ENCODE results near the gene DGCR8.
"Not testable (repeated sequence)": the region's sequence is repeated elsewhere in the genome, so short reads cannot be mapped to it uniquely, and the experiment has no call there.

DGCR8 gene

DNA sequence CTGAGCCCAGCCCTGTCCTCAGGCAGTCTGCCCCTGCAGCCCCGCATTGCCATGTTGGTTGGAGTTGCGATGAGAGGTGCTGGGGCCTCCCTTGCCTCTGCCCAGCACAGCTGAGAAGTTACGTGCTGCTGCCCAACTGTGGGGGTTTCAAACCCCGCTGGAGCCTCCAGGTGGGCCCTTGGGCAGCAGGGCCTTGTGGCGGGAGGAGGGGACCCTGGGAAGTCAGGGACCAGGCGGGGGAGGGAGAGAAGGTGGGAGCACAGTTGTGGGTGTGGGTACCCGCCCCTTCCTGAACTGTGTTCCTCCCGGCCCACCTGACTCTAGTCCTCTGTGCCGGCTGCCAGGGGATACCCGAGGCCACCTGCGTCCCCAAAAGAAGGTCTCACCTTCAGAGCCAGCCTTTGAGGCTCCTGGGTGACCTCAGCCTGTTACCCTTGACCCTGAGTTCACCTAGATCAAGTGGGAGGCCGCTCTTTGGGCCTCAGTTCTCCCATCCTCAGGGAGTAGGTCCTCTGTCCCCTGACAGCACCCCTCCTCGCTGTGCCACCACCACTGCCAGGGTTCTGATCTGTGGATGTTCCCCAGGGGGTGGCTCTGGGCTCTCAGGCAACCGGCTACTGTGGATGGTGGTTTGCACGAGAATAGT lies 78.5 kb downstream of the DGCR8 start:
- no peaks in the 10 kb centered on the region for H3K9me3 ChIP-seq (ENCODE audit: control insufficient read depth in 1 of 2, low read length in 2 of 2)
- no peaks in the 10 kb centered on the region for H3K36me3 ChIP-seq (ENCODE audit: control insufficient read depth in 1 of 2, insufficient read depth in 2 of 2, low read length in 2 of 2)
- H3K4me1 ChIP-seq (ENCODE audit: control insufficient read depth in 1 of 2, insufficient read depth in 2 of 2, low read length in 2 of 2) = no peaks in the 10 kb centered on the region
- H3K27ac ChIP-seq (ENCODE audit: low read length) = no peak overlapping the region
- no peaks in the 10 kb centered on the region for H3K27me3 ChIP-seq (ENCODE audit: low read depth, low read length)
- H3K4me3 ChIP-seq (ENCODE audit: low read depth in 1 of 2, low read length in 2 of 2) = no peak overlapping the region

DNA sequence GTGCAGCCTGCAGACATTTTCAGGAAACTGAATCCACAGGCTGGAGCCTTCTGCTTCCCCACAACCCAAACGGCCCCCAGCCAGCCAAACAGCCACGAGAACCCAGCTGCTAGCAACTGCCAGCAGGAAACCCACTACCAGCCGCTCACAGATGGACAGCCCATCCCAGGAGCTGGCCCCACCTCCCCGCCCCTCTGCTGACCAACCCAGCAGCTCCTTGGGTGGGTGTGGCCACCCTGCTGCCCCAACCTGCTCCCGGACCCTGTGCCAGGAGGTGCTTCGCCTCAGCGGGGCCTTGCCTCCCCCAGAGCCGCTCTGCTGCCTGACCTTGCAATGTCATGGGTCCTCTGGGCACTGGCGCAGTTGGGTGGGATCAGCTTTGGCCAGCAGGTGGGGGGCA lies 79.0 kb downstream of the DGCR8 start:
- H3K27me3 ChIP-seq (ENCODE audit: low read depth, low read length) = no peaks in the 10 kb centered on the region
- H3K9me3 ChIP-seq (ENCODE audit: control insufficient read depth in 1 of 2, low read length in 2 of 2) = no peaks in the 10 kb centered on the region
- no peak overlapping the region for H3K27ac ChIP-seq (ENCODE audit: low read length)
- no peaks in the 10 kb centered on the region for H3K4me1 ChIP-seq (ENCODE audit: control insufficient read depth in 1 of 2, insufficient read depth in 2 of 2, low read length in 2 of 2)
- H3K36me3 ChIP-seq (ENCODE audit: control insufficient read depth in 1 of 2, insufficient read depth in 2 of 2, low read length in 2 of 2) = no peaks in the 10 kb centered on the region
- no peak overlapping the region for H3K4me3 ChIP-seq (ENCODE audit: low read depth in 1 of 2, low read length in 2 of 2)

DNA sequence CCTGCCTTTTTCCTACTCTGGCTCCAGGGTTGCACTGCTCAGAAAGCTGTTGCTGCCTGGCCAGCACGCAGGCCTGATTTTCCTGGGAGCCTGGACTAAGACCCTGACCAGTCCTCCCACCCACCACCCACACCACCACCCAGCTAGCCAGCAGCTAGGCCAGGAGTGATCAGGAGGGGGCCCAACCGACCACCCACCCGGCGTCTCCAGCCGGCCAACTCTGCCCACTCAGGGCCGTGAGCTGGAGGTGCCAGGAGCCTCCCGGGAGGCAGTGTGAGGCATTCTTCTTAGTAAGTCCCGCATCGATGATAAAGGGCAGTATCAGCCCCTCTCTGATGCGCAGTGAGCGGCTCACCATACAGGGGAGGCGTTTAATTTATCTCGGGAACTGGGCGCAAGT lies 79.5 kb downstream of the DGCR8 start:
- H3K4me3 ChIP-seq (ENCODE audit: low read depth in 1 of 2, low read length in 2 of 2); H3K4me1 ChIP-seq (ENCODE audit: control insufficient read depth in 1 of 2, insufficient read depth in 2 of 2, low read length in 2 of 2); H3K9me3 ChIP-seq (ENCODE audit: control insufficient read depth in 1 of 2, low read length in 2 of 2); H3K27me3 ChIP-seq (ENCODE audit: low read depth, low read length); H3K36me3 ChIP-seq (ENCODE audit: control insufficient read depth in 1 of 2, insufficient read depth in 2 of 2, low read length in 2 of 2); H3K27ac ChIP-seq (ENCODE audit: low read length): not testable (repeated sequence)

DNA sequence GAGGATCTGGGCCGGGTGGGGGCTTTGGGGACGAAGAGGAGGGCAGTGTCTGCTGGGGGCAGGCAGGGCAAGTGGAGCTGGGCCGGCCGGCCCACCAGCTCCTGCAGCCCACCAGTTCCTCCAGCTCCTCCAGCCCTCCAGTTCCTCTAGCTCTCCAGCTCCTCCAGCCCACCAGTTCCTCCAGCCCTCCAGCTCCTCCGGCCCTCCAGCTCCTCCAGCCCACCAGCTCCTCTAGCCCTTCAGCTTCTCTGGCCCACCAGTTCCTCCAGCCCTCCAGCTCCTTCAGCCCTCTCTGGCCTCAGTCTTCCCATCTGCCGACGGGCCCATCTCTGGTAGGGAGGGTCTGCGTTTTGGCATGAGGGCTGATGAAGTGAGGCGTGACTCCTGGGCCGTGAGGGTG lies 80.0 kb downstream of the DGCR8 start:
- no peak overlapping the region for H3K27ac ChIP-seq (ENCODE audit: low read length)
- H3K27me3 ChIP-seq (ENCODE audit: low read depth, low read length) = no peaks in the 10 kb centered on the region
- no peaks in the 10 kb centered on the region for H3K4me1 ChIP-seq (ENCODE audit: control insufficient read depth in 1 of 2, insufficient read depth in 2 of 2, low read length in 2 of 2)
- H3K36me3 ChIP-seq (ENCODE audit: control insufficient read depth in 1 of 2, insufficient read depth in 2 of 2, low read length in 2 of 2) = no peaks in the 10 kb centered on the region
- no peaks in the 10 kb centered on the region for H3K9me3 ChIP-seq (ENCODE audit: control insufficient read depth in 1 of 2, low read length in 2 of 2)
- H3K4me3 ChIP-seq (ENCODE audit: low read depth in 1 of 2, low read length in 2 of 2) = no peak overlapping the region
